ENCODE data around the gene NR2C2.

Gene NR2C2

DNA sequence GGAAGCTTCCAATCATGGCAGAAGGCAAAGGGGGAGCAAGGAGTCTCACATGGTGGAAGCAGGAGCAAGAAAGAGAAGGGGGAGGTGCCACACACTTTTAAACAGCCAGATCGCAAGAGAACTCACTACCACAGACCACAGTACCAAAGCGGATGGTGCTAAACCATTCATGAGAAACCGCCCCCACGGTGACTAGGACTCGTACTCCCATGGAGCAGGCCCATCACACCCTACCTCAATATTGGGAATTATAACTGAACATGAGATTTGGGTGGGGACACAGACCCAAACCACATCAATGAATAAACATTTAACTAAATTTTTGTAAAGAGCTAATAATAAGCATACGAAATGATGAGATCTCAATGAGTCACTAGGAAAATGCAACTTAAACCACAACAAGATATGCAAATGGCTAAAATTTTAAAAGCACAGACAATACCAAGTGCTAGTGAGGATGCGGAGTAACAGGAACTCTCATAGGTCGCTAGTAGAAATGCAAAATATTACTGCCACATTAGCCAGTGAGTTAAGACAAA lies 107.7 kb downstream of the NR2C2 start:
- H3K36me3 ChIP-seq (replicated peaks) = peaks cover 42% of the 10 kb centered on the region
- in situ Hi-C loops (cut with HindIII; ENCODE audit: low pct_ligation_motif_present, low sequenced_read_pairs) = no loop called here
- DNase-seq = peak; percentile 9

DNA sequence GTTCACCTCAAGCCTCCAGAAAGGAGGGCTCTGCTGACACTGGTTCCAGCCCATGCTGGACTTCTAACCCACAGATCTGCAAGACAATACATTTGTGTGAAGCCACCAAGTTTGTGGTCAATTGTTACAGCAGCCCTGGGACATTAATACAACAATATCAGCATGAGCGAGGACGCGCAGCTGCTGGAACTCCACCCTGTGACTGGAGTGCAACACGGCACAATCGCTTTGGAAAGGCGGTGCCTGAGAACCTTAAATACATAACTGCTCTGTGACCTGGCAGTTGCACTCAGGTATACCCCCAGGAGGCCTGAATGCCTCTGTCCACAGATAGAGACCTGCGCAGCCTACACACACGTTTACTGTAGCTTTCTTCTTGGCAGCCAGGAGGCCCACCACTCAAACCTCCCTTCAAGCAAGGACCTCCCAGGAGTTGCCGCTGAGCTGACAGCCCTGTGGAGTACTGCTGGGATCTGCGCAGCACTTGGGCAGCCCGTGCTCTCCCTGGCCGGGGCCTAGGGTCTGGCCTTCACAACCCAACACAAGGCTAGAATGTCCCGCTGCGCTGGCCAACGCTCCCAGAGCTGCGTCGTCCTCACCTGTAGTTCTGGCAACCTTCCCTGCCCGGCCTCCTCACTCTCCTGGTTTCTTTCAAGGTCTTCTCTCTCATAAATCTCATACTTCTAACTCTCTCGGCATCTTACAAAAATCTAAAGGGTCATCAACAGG lies 109.5 kb downstream of the NR2C2 start:
- TF ChIP-seq, protein P1, sequence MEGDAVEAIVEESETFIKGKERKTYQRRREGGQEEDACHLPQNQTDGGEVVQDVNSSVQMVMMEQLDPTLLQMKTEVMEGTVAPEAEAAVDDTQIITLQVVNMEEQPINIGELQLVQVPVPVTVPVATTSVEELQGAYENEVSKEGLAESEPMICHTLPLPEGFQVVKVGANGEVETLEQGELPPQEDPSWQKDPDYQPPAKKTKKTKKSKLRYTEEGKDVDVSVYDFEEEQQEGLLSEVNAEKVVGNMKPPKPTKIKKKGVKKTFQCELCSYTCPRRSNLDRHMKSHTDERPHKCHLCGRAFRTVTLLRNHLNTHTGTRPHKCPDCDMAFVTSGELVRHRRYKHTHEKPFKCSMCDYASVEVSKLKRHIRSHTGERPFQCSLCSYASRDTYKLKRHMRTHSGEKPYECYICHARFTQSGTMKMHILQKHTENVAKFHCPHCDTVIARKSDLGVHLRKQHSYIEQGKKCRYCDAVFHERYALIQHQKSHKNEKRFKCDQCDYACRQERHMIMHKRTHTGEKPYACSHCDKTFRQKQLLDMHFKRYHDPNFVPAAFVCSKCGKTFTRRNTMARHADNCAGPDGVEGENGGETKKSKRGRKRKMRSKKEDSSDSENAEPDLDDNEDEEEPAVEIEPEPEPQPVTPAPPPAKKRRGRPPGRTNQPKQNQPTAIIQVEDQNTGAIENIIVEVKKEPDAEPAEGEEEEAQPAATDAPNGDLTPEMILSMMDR (IDR thresholded peaks at IDR 0.05; ENCODE audit: low read depth, low read length, missing control alignments) = no peak
- no peak overlapping the region for H3K4me3 ChIP-seq (ENCODE audit: low read depth, low read length)
- in situ Hi-C loops (cut with HindIII; ENCODE audit: low pct_ligation_motif_present, low sequenced_read_pairs) = no loop called here
- H3K36me3 ChIP-seq (replicated peaks) = peaks cover 33% of the 10 kb centered on the region
- no peak for DNase-seq
- no peak overlapping the region for H3K27ac ChIP-seq
- no peaks in the 10 kb centered on the region for H3K27me3 ChIP-seq (replicated peaks)

More for the DNA sequence above, 107.7 kb downstream of the NR2C2 start:
- H3K27me3 ChIP-seq (replicated peaks) = no peaks in the 10 kb centered on the region
- TF ChIP-seq, protein P1 (IDR thresholded peaks at IDR 0.05; ENCODE audit: low read depth, low read length, missing control alignments) = no peak
- no peak overlapping the region for H3K4me3 ChIP-seq (ENCODE audit: low read depth, low read length)
- no peak overlapping the region for H3K27ac ChIP-seq

DNA sequence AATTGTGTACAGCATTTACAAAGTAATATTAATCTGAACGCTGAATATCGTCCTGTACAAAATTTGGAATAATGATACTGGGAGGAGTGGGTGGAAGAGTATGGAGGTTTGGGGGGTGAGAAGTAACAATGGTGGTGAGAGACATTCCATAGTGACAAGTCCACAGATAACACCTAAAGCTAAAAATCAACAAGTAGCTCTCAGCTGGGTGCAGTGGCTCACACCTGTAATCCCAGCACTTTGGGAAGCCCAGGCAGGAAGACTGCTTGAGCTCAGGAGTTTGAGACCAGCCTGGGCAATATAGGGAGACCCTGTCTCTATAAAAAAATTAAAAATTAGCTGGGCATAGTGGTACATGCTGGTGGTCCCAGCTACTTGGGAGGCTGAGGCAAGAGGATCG lies 112.6 kb downstream of the NR2C2 start:
- in situ Hi-C loops (cut with HindIII; ENCODE audit: low pct_ligation_motif_present, low sequenced_read_pairs) = no loop called here
- no peak for DNase-seq
- Histone ChIP-seq H3K36me3 (replicated peaks) (peaks cover 19% of the 10 kb centered on the region), H3K27ac (no peak overlapping the region), H3K27me3 (replicated peaks) (no peaks in the 10 kb centered on the region), H3K4me3 (ENCODE audit: low read depth, low read length) (no peak overlapping the region)
- TF ChIP-seq, protein P1 (IDR thresholded peaks at IDR 0.05; ENCODE audit: low read depth, low read length, missing control alignments) = no peak

DNA sequence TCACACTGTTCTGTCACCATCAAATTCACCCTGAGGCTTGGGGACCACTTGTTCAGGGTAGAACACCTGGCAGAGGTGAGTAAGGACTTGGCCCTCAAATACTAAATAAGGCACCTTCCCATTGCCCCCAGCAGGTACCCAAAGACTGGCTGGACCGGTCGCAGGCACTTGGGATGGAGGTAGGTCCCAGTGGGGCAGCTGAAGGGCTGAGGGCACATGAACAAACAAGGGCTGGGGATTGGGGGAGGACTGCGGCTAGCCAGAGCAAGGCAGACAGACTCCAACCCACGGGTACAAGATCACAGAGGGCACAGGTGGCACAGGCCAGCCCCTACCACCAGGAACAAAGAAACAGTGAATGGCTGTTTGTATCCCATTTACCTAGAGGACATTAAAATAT lies 115.9 kb downstream of the NR2C2 start:
- TF ChIP-seq, protein P1 (IDR thresholded peaks at IDR 0.05; ENCODE audit: low read depth, low read length, missing control alignments) = no peak

DNA sequence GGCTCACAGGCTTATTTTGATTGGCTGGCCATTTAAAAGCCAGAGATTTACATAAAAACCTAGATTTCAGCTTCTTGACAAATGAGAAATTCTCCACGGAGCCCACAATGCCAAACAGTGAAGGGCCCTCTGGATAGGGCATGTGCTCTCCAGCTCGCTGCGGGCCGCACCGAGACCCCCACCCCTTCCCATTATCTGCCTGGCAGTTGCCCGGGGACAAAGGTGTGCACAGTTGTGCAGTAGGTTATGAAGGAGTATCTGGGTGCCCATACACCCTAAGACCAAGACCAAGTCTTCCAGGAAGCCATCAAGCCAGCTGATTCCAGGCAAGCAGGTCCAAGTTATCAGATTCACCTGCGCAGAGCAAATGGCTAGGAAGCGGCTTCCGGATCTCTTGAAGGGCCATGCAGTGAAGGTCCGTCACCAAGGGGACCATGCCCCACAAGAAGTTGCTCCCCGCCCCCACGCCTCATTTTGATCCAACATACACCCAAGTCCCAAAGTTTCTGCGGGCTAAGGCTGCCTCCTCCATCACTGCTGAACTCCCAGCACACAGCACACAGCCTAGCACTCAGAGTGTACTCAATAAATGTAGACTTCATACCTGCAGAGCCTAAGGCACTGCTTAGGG lies 116.4 kb downstream of the NR2C2 start:
- in situ Hi-C loops (cut with HindIII; ENCODE audit: low pct_ligation_motif_present, low sequenced_read_pairs) = no loop called here
- Histone ChIP-seq H3K4me3 (ENCODE audit: low read depth, low read length) (peak overlapping the region; percentile 95), H3K27ac (no peak overlapping the region), H3K27me3 (replicated peaks) (no peaks in the 10 kb centered on the region), H3K36me3 (replicated peaks) (no peaks in the 10 kb centered on the region)
- TF ChIP-seq, protein P1 (IDR thresholded peaks at IDR 0.05; ENCODE audit: low read depth, low read length, missing control alignments) = no peak
- DNase-seq = no peak

More for the DNA sequence above, 115.9 kb downstream of the NR2C2 start:
- no peak for DNase-seq
- in situ Hi-C loops (cut with HindIII; ENCODE audit: low pct_ligation_motif_present, low sequenced_read_pairs) = no loop called here
- Histone ChIP-seq H3K4me3 (ENCODE audit: low read depth, low read length) (no peak overlapping the region), H3K27ac (no peak overlapping the region), H3K36me3 (replicated peaks) (peaks cover 3% of the 10 kb centered on the region), H3K27me3 (replicated peaks) (no peaks in the 10 kb centered on the region)
